ENCODE data around the gene MARCO.

Gene MARCO, protein sequence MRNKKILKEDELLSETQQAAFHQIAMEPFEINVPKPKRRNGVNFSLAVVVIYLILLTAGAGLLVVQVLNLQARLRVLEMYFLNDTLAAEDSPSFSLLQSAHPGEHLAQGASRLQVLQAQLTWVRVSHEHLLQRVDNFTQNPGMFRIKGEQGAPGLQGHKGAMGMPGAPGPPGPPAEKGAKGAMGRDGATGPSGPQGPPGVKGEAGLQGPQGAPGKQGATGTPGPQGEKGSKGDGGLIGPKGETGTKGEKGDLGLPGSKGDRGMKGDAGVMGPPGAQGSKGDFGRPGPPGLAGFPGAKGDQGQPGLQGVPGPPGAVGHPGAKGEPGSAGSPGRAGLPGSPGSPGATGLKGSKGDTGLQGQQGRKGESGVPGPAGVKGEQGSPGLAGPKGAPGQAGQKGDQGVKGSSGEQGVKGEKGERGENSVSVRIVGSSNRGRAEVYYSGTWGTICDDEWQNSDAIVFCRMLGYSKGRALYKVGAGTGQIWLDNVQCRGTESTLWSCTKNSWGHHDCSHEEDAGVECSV

DNA sequence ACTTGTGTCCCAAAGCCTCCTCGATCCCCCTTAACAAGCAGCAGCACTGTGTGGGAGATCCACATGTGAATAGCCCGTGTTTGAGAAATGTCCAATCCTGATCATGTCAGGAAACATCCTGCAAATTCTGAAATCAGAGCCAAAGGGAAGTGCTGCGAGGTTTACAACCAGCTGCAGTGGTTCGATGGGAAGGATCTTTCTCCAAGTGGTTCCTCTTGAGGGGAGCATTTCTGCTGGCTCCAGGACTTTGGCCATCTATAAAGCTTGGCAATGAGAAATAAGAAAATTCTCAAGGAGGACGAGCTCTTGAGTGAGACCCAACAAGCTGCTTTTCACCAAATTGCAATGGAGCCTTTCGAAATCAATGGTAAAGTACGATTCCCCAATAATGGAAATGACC is at the start of gene MARCO:
Gene MARCO (plus strand): TSS at position 164 of the 400 bp plus-strand sequence. CDS start 107 bp downstream, at position 271.
- DNase-seq: no peak

DNA sequence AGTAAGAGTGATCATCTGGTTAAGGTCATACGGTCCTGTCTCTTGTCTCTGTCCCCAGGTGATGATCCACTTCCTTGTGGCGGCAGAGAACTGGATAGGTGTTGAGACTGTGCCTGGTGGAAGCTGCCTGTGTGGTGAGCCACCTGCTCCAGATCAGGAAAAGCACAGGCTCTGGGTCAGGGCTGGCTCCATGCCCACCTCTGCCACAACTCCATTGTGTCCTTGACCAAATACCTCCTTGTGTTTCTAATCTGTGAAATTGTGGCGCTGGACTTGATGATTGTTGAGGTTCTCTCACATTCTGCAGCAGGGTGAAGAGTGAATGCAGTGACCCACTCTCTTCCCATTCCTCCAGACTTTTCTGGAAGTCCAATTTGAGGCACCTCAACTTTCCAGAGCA is 48.9 kb upstream of the MARCO start:
- DNase-seq: no peak

DNA sequence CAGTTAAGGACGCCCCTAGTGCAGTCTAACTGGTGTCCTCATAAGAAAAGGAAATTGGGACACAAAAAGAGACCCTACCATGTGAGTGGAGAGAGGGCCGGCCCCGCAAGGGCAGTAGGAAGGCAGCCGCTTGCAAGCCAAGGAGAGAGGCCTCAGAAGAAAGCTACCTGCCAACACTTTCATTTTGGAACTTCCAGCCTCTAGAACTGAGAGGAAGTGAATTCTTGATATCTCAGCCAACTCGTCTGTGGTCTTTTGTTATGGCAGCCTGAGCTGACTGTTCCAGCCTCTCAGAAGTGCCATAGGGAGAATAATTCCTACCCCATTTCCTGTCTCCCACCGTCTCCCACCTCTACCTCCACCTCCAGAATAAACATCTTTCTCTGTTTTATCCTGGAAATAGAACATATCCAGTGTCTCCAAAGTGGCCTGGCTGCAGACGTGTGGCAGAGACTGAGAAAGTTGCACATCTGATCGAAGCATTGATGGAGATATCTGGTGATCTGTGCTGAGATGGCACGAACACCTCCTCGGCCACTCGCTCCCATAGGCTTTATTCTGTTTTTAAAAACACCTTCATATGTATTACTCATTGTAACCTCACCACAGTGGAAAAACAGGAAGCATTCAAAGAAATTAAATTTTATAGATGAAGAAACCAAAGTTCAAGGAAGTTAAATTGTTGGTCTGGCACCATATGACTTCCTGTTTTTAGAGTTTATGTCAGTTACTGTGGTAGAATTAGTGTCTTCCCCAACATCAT is 39.5 kb upstream of the MARCO start:
- no peak for DNase-seq

DNA sequence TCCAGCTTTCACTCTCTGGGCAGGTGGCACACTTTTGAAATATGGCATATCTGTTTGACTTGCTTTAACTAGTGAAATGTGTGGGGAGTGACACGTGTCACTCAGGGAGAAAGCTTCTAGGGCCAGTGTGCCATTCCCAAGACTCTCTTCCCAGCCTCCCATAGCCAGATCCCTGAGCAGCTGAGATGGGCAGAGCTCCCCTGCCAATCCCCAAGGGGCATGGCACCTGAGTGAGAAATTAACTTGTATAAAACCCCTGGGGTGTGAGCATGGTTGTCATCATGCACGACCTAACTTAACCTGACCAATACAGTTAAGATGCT is 39.0 kb upstream of the MARCO start:
- no peak for DNase-seq

DNA sequence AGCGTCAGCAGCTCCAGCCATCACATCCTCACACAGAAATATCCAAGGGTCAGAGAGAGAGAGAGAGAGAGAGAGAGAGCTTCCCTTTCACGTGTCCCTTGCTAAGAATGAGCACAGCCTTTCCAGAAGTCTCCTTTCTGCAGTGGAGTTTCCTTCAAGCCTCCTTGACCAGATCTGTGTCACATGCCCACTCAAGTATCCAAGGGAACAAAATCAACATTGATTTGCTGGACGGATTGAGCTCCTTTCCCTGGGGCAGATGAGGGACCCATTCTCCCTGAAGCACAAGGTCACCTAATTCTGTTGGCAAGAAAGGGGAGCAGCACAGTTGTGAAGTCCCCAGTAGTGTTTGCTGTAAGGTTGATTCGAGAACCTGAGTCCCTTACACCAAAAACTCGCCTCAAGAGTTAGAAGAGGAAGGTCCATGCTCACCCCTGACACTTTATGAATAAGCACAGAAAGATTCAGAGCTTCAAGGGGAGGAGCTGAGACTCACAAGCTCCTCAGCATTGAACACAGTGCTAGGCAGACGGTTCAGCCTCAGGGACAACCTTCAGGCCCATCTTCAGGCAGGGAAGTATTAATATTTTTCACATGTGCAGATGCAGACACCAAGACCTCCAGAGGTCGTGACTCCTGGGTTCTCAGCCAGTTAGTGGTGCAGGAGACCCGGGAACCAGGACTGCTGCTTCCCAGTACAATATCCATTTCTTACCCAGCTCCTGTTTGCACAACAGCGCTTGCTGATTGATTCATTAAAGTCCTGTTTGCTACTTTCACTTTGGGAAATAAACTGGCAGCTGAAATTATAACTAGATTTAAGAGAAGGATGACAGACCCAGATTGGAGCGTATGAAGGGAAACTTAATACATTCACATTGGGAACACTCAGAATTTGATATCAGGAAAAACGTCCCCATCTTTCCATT is 38.2 kb upstream of the MARCO start:
- no peak for DNase-seq

DNA sequence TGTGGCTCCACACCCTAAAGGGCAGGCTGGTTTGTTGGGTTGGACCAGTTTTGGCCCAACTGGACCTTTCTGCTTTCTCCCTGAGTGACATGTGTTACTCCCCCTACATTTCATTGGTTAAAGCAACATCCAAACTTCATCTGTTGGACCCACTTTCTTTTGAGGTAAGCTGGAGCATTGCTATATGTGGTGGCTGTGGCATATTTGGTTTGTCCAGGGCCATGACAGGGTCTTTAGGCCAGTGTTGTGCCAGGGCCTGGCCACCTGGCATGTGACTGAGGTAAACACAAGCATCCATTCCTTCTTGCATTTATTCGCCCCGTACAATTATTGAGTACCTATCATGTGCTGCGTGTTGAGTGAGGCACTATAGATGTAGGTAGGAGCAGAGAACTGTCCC is 36.8 kb upstream of the MARCO start:
- DNase-seq: no peak

DNA sequence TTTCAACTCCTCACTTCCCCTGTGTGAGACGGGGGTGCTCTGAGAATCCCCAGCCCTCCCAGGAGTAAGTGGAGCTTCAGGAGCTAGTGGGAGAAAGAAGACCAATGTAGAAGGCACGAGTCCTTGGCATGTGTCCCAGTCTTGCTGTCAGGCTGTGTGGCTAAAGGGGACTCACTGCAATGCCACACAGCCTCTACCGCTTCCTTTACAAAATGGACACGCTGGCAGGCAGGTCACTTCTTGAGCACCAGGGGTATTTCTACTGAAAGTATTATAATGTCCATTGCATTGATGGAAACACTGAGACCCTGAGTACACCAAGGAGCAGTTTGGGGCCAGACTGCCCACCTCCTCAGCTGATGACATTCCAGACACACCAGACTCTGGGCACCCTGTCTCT is 35.8 kb upstream of the MARCO start:
- DNase-seq: no peak

DNA sequence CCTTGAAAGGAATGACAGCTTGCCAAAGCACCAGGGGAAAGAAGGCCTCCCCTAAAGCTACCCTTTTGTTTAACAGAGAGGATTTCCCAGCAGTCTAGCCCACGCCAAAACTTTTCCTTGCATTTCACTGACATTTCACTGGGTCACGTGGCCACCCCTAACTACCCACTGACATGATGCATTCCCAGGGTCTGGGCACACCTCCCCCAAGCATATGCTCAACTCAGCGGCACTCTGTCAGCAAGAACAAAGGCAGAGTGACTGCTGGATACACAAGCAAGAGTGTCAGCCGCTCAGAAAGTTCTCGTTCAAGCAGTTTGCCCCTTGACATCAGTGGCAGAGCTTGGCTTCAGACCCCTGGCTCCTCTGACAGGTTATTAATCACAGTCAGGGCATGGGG is 34.2 kb upstream of the MARCO start:
- no peak for DNase-seq

DNA sequence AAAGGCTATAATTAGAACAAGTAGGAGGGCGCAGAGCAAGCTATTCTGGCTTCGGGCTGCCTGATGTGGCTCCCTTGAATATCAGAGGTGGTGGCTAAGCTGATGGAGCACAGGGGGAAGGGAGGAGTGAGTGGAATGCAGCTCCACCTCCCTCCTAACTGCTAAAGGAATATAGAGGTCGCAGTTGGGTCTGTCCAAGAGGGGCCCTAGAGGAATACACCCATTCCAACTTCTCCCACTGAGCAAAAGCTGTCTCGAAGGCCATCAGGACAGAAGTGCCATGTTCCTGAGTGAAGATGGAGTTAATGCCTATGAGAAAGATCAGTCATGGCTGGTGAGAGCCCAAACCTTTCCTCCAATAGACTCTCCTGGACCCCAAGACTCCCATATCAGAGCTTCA is 32.8 kb upstream of the MARCO start:
- no peak for DNase-seq

DNA sequence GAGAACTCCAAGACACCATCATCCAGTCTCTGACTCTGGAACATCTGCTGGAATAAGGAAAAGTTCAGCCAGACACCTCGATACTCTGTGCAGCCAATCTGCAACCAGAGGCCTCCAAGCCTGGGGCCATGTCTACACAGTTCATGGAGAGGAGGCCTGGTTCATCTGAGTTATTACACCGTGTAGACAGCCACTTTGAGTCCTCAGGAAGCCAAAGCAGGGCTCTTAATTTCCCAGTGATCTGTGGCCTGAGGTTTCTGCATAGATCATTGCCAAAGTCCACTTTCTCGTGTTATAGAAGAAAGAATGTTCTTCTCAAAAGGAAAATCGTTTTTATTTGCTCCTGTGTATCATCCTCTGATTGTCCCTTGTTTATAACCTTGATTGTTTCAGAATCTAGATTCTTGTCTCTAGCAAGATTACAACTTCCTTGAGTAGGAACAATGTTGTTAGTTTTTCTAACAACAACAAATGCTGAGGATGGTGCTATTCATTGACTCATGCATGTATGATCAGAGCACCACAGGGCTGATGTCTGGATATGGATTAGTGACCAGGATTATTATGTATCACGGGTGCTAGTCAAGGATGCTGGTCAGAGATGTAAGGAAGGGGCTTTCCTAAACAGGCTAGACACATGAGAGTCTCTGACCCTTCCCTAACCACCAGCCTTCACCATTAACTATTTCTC is 30.7 kb upstream of the MARCO start:
- DNase-seq: no peak

DNA sequence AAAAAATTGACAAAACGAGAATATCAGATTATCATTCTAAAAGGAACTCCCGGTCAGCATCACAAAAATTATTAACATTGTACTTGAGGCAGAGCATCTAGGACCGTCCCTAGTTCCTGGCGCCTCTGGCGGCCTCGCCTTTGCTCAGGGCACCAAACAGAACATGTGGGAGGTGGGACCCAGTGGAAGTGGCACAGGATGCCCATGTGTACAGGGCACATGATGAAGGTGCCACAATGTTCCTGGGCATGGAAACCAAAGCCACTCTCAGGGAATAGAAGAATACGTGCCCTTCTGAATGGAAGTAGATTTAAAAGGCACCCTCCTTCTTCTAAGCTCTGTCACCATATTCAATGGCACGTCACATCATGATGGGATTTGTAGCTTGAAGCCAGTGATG is 30.1 kb upstream of the MARCO start:
- no peak for DNase-seq

DNA sequence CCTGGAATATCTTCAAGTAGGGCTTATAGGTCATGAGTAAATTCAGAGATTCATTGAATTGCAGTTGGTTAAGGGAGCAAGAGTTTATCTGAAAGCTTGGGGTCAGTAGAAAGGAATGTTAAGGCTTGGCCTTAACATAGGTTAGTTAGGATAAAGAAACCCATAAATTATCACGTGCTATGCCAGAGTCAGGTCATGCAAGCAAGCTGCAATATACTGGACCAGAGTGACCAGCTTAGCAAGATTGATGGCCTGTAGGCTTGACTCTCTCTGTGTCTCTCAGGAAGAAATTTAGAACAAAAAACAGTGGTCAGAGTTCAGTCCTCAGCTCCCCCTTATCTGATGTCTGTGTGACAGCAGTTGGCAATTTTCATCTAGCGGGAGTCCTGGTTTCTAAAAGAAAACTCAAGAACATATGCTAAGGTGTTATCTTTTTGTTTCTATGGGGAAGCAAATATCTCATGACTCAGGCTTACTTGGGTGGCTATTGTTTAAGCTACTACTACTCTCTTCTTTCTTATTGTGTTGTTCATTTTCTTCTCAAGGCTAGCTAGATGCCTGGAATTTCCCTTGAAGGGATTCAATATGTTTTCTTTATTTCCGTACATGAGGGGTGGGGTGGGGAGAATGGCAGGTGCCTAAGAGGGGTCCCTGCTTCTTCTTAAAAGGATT is 28.7 kb upstream of the MARCO start:
- no peak for DNase-seq

DNA sequence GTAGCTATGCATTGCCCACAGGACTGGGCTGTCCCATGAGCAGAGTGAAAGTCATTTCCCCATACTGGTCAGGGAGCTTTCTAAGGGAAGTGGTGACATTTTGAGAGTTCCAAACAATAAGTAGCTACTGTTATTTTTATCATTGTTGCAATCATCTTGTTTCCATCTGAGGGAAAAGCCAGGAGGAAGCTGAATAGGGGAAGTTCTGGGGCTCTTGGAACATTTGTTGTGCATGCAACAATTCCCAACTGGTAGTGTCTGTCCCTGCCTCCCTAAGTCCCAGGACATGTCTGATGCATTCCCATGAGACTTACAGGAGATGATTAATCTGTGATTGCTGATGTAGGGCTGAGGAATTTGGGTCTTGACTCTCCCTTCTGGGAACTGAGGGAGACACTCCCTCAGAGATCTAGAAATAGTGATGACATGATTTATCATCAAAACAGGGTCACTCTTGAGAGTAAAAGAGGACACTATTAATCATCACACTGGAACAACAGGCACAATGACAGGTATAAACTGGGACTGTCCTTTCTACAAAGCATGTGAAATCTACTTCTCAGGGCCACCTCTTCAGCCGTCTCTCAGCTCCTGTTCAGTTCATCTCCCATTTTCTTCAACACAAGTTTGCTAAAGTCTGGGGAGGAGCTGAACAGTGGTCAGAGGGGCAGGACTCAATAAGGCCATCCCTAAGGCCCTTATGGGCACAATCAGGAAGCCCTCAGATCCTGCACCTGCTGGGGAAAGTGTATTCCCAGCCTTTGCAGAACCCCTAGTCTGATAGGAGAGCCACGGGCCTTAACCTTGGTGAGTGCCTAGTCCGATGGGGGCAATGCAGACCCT is 28.0 kb upstream of the MARCO start:
- DNase-seq: no peak

DNA sequence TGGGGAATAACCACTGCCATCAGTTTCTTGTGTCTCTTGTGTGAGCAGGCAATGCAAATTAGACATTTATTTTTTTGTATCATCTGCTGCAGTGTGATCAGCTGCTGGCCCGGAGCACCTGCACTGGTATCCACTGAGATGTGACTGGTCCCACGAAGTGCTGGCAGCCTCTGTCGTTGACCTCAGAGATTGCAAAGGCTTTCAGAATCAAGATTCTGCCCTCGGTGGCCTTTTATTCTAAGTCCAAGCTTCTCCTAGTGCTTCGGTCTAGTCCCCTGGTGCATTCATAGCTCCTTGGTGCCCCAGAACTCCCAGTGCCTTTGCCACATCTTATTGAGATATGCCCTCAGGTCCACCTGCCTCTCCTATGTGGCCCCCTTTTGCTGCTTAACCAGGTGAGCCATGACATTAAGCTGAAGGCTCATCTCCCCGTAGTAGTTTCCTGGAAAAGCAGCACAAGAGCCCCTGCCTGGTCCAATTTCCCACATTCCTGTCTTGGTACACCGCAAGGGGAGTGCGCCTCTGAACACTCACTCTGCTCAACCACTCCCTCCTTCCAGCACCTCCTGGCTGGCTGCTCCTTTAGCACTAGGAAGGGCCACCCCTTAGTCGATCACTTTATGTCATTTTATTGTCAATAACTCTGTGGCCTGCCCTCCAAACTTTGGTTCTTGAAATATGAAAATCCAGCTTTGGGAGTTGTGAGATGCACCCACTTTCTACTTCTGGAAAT is 27.1 kb upstream of the MARCO start:
- no peak for DNase-seq

DNA sequence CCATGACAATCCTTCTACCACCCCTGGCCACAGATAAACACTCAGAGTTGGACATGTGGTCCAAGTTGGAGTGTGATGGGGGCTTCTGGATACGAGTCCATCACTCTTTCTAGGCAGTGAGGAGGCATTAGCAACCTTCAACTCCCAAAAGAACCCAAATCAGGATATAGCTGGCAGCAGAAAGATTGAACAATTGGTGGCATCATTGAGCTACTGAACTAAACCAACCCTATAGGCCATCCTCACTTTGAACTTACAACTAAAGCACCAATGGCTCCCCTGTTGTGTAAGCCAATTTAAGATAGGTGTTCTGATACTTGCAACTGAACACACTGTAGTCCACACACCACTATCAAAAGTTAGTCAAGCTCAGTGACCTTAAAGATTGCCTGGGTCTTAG is 24.0 kb upstream of the MARCO start:
- no peak for DNase-seq

DNA sequence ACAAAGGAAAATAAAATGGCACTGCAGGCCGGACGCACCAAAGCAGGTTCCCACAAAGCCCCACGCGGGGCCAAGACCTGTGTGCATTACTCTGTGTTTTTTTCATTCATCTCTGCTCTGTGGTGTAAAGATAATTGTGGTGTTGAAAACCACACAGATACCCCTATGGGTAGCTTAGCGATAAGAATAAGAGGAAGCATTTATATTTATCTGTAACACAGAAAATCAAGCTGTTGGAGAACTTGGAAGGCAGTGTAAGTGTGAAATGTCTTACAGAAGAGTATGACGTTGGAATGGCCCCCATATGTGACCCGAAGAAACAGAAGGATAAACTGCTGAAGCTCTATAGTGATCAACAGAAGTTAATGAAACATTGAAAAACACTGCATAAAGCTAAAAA is 20.3 kb upstream of the MARCO start:
- DNase-seq: no peak

DNA sequence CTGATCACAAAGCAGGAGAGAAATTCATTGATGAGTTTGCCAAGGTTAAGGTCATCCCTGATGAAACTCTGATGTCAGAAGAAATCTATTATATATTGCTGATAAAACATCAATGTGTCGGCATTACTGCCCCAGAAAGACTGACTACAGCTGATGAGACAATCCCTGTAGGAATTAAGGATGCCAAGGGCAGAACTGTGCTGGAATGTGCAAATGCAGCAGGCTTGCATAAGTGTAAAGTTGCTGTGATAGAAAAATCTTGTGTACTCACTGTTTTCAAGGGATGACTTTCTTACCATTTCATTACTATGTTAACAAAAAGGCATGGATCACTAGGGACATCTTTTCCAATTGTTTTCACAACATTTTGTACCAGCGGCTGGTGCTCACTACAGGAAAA is 19.7 kb upstream of the MARCO start:
- no peak for DNase-seq

DNA sequence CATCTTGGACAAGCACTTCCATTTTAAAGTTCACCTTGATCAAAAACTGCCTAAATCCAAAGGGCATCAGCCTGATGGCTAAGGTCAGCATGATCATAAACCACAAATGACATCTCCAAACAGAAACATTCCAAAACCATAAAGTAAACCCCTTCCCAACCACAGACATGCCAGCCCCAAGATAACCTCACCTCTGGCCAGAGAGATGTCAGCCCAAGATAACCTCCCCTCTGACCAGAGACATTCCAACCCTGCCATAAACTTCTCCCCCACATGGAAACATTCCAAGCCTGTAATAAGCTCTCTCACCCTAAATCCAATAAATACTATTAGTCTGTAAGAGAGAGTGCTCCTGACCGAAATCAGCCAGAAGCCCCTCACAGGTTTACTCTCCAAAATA is 18.6 kb upstream of the MARCO start:
- no peak for DNase-seq

DNA sequence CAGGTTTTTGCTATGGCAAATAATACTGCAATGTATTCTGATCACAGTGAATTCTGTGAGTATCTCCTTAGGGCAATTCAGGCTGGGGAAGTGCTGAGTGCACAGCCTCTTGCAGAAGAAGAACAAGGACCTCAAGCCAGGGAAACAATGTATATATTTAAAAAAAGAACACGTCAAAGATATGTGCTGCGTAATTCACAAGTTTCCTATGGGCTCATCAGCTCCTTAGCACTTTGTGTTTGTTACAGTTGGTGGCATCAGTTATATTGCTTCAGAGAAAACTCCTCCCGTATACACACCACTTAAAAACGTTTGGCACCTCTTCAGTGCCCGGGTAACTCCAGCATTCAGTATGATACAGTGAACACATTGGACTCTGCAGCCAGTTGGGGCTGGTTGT is 16.5 kb upstream of the MARCO start:
- DNase-seq: no peak

DNA sequence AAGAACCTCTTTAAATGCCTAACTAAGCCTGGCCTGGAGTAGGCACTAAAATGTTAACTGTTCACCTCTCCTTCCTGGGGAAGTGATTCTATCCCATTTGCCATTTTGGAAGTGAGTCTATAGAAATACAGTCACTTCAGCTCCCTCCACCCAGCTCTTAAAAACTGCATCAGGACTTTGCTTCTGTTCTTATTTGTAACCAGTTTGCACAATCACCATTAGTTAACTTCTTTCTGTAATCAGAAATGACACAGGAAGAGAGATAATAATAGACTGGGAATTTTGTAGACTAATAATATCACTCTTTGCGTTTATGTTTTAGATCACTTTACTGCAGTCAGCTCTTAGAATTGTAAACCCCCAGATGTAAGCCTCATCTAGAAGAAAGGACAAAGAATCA is 16.0 kb upstream of the MARCO start:
- no peak for DNase-seq
